Astrocyte (in vitro differentiated cells and primary cell): Measurements from ENCODE around the gene NUP214. TPM values are rescaled to one million over a fixed set of nuclear protein-coding genes. Genes with fewer than 3 reads are reported as not detected.
A peak's percentile ranks its signal among the peaks of the same experiment; 100 is the strongest.
"Not testable (repeated sequence)": the region's sequence is repeated elsewhere in the genome, so short reads cannot be mapped to it uniquely, and the experiment has no call there.

Source experiments
- DNase-seq: peaks from one replicate; pipeline ENCODE4 v3.0.0-alpha.2; 2010; ENCODE audit warnings: low read depth
- FAIRE-seq: peaks from 2 replicates; lab custom pipeline; 2011; peaks lifted over from hg19 to GRCh38; lab: Jason Lieb, UNC
- H2AFZ ChIP-seq: 2 replicates; pipeline ENCODE4 v1.6.0; 2012; ENCODE audit warnings: low read depth, low read length, inconsistent platforms
- H3K27ac ChIP-seq: 2 replicates; pipeline ENCODE4 v1.5.1; 2011; ENCODE audit warnings: low read depth, low read length, inconsistent platforms
- H3K27me3 ChIP-seq: 2 replicates; pipeline ENCODE4 v1.6.0; 2011; ENCODE audit warnings: low read length, inconsistent platforms; ENCODE audit not compliant: insufficient read depth
- H3K36me3 ChIP-seq: 2 replicates; pipeline ENCODE4 v1.5.1; 2011; ENCODE audit warnings: low read length, inconsistent platforms; ENCODE audit not compliant: insufficient read depth
- H3K4me1 ChIP-seq: 2 replicates; pipeline ENCODE4 v1.5.1; 2011; ENCODE audit warnings: low read length, inconsistent platforms; ENCODE audit not compliant: insufficient read depth
- H3K4me2 ChIP-seq: 2 replicates; pipeline ENCODE4 v1.6.0; 2012; ENCODE audit warnings: low read length, inconsistent platforms
- H3K4me3 ChIP-seq: 2 replicates; pipeline ENCODE4 v1.5.1; 2011; ENCODE audit warnings: low read depth, mild to moderate bottlenecking, low read length, inconsistent platforms; ENCODE audit not compliant: insufficient read depth
- H3K79me2 ChIP-seq: 2 replicates; pipeline ENCODE4 v1.6.0; 2012; ENCODE audit warnings: mild to moderate bottlenecking, low read length, inconsistent platforms; ENCODE audit not compliant: insufficient read depth
- H3K9ac ChIP-seq: 2 replicates; pipeline ENCODE4 v1.6.0; 2012; ENCODE audit warnings: mild to moderate bottlenecking, low read length, inconsistent platforms
- H3K9me3 ChIP-seq: 2 replicates; pipeline ENCODE4 v1.5.1; 2012; ENCODE audit warnings: low read depth, mild to moderate bottlenecking, low read length, inconsistent platforms; ENCODE audit not compliant: insufficient read depth
- H4K20me1 ChIP-seq: 2 replicates; pipeline ENCODE4 v1.6.0; 2012; ENCODE audit warnings: low read length, inconsistent platforms; ENCODE audit not compliant: insufficient read depth
- H3K27ac Mint-ChIP-seq: one replicate; pipeline ENCODE4 v1.8.0; 2021; ENCODE audit warnings: mild to moderate bottlenecking, mixed read lengths; ENCODE audit not compliant: unreplicated experiment
- H3K27me3 Mint-ChIP-seq: one replicate; pipeline ENCODE4 v1.8.0; 2021; ENCODE audit warnings: low read depth, mixed read lengths; ENCODE audit not compliant: unreplicated experiment
- H3K36me3 Mint-ChIP-seq: one replicate; pipeline ENCODE4 v1.8.0; 2021; ENCODE audit warnings: low read depth, mixed read lengths; ENCODE audit not compliant: unreplicated experiment
- H3K4me1 Mint-ChIP-seq: one replicate; pipeline ENCODE4 v1.8.0; 2021; ENCODE audit warnings: low read depth, mixed read lengths; ENCODE audit not compliant: unreplicated experiment
- H3K4me3 Mint-ChIP-seq: one replicate; pipeline ENCODE4 v1.8.0; 2021; ENCODE audit warnings: mild to moderate bottlenecking, moderate library complexity, mixed read lengths; ENCODE audit not compliant: unreplicated experiment
- H3K9me3 Mint-ChIP-seq: one replicate; pipeline ENCODE4 v1.8.0; 2021; ENCODE audit warnings: mild to moderate bottlenecking, mixed read lengths; ENCODE audit not compliant: unreplicated experiment
- CTCF ChIP-seq: IDR thresholded peaks from 2 replicates; pipeline ENCODE4 v1.5.1; 2011; ENCODE audit warnings: low read depth, mild to moderate bottlenecking, inconsistent platforms, low read length, moderate library complexity; ENCODE audit not compliant: insufficient read depth
- EZH2 ChIP-seq: IDR thresholded peaks from 2 replicates; pipeline ENCODE4 v1.6.1; 2012; ENCODE audit warnings: mild to moderate bottlenecking, low read length, inconsistent platforms; ENCODE audit not compliant: insufficient read depth
- total RNA-seq: library from RNA; stranded (reverse); gene quantifications from 2 replicates; pipeline ENCODE4 v1.2.1, GENCODE V29; 2021

NUP214 gene
- total RNA-seq, 1 donor from 2014 or later, result 30.5 TPM

- no peak overlapping the region for H3K27ac ChIP-seq
- H3K9me3 ChIP-seq, result no peaks in the 10 kb centered on the region
- no peak overlapping the region for H3K4me3 ChIP-seq
- peaks cover 19% of the 10 kb centered on the region for H3K27me3 ChIP-seq
- no peaks in the 10 kb centered on the region for H3K79me2 ChIP-seq
- H3K27me3 Mint-ChIP-seq, result peaks cover 33% of the 10 kb centered on the region
- no peak overlapping the region for H3K4me3 Mint-ChIP-seq
- peaks cover 17% of the 10 kb centered on the region for H3K4me1 Mint-ChIP-seq
- no peak overlapping the region for H2AFZ ChIP-seq
- no peak for TF ChIP-seq CTCF
- TF ChIP-seq EZH2, result no peak
- peak overlapping the region; percentile 34 for H3K27ac Mint-ChIP-seq
- no peak overlapping the region for H3K4me2 ChIP-seq
- H3K9me3 Mint-ChIP-seq, result no peaks in the 10 kb centered on the region
- H3K36me3 Mint-ChIP-seq, result no peaks in the 10 kb centered on the region
- H3K4me1 ChIP-seq, result peaks cover 12% of the 10 kb centered on the region
- no peaks in the 10 kb centered on the region for H4K20me1 ChIP-seq
- FAIRE-seq (no peak), DNase-seq (no peak)
- no peaks in the 10 kb centered on the region for H3K36me3 ChIP-seq
- no peak overlapping the region for H3K9ac ChIP-seq
Measured at GRCh38 chr9:131099102-131099606, 26.2 kb upstream of the NUP214 start.

- not testable (repeated sequence) for H3K9ac ChIP-seq, H3K79me2 ChIP-seq, H3K4me3 ChIP-seq, H3K9me3 Mint-ChIP-seq, H3K36me3 Mint-ChIP-seq, H3K9me3 ChIP-seq, DNase-seq, H2AFZ ChIP-seq, FAIRE-seq, H3K27ac ChIP-seq, H3K4me2 ChIP-seq, H3K27ac Mint-ChIP-seq, H3K36me3 ChIP-seq, H4K20me1 ChIP-seq, H3K4me3 Mint-ChIP-seq
- peaks cover 27% of the 10 kb centered on the region for H3K27me3 Mint-ChIP-seq
- H3K4me1 Mint-ChIP-seq, result peaks cover 17% of the 10 kb centered on the region
- peaks cover 16% of the 10 kb centered on the region for H3K27me3 ChIP-seq
- H3K4me1 ChIP-seq, result peaks cover 12% of the 10 kb centered on the region
Measured at GRCh38 chr9:131099845-131100244, 25.5 kb upstream of the NUP214 start.

- peaks cover 17% of the 10 kb centered on the region for H3K4me1 Mint-ChIP-seq
Measured at GRCh38 chr9:131100445-131100844, 24.9 kb upstream of the NUP214 start.

More at GRCh38 chr9:131100445-131100844, 24.9 kb upstream of the NUP214 start:
- H3K27ac ChIP-seq, result no peak overlapping the region
- H3K36me3 ChIP-seq, result no peaks in the 10 kb centered on the region
- H3K4me2 ChIP-seq, result no peak overlapping the region
- H3K4me3 Mint-ChIP-seq, result no peak overlapping the region
- no peaks in the 10 kb centered on the region for H3K79me2 ChIP-seq
- H3K27me3 ChIP-seq, result peaks cover 12% of the 10 kb centered on the region
- H3K4me3 ChIP-seq, result no peak overlapping the region
- no peak for DNase-seq
- no peak for FAIRE-seq
- TF ChIP-seq EZH2 (no peak), CTCF (no peak)
- H3K9ac ChIP-seq, result no peak overlapping the region
- H2AFZ ChIP-seq, result no peak overlapping the region
- no peaks in the 10 kb centered on the region for H4K20me1 ChIP-seq
- H3K27ac Mint-ChIP-seq, result peak overlapping the region; percentile 58
- peaks cover 25% of the 10 kb centered on the region for H3K27me3 Mint-ChIP-seq
- no peaks in the 10 kb centered on the region for H3K9me3 Mint-ChIP-seq
- no peaks in the 10 kb centered on the region for H3K36me3 Mint-ChIP-seq
- peaks cover 12% of the 10 kb centered on the region for H3K4me1 ChIP-seq
- no peaks in the 10 kb centered on the region for H3K9me3 ChIP-seq
